Activated T-helper 9 cell treated with anti-CD3 and anti-CD28 coated beads, Interleukin-2, amount 50 U/mL, for 16 hours (primary cell): ENCODE measurements around the gene PTPRT.

ENCODE experiments used
- DNase-seq: peaks from one replicate; pipeline ENCODE4 v3.0.0-alpha.2; 2020; ENCODE audit warnings: low read depth

The PTPRT gene

GRCh38 chr20:43119720-43120119 lies 70.0 kb downstream of the PTPRT start:
- no peak for DNase-seq

- no peak for DNase-seq
Observed at GRCh38 chr20:43102394-43102793, 87.3 kb downstream of the PTPRT start.

GRCh38 chr20:43096931-43097260 lies 92.8 kb downstream of the PTPRT start:
- DNase-seq: no peak

GRCh38 chr20:43096126-43096930 lies 93.4 kb downstream of the PTPRT start:
- no peak for DNase-seq

- DNase-seq: no peak
Observed at GRCh38 chr20:43095034-43095433, 94.7 kb downstream of the PTPRT start.

GRCh38 chr20:43092386-43093088 lies 97.2 kb downstream of the PTPRT start:
- DNase-seq: no peak

- DNase-seq: no peak
Observed at GRCh38 chr20:43068482-43068881, 121.2 kb downstream of the PTPRT start.

GRCh38 chr20:43066125-43066524 lies 123.6 kb downstream of the PTPRT start:
- no peak for DNase-seq

- DNase-seq: no peak
Observed at GRCh38 chr20:43065299-43065698, 124.4 kb downstream of the PTPRT start.

GRCh38 chr20:43058077-43058476 lies 131.6 kb downstream of the PTPRT start:
- DNase-seq: no peak

- DNase-seq: no peak
Observed at GRCh38 chr20:43057317-43057716, 132.4 kb downstream of the PTPRT start.

- DNase-seq: no peak
Observed at GRCh38 chr20:43055181-43055884, 134.4 kb downstream of the PTPRT start.

GRCh38 chr20:43052532-43052931 lies 137.2 kb downstream of the PTPRT start:
- DNase-seq: no peak

- no peak for DNase-seq
Observed at GRCh38 chr20:43046966-43047365, 142.7 kb downstream of the PTPRT start.

- no peak for DNase-seq
Observed at GRCh38 chr20:43043887-43044286, 145.8 kb downstream of the PTPRT start.

GRCh38 chr20:43040427-43040826 lies 149.3 kb downstream of the PTPRT start:
- DNase-seq: no peak

GRCh38 chr20:43037605-43038309 lies 151.9 kb downstream of the PTPRT start:
- no peak for DNase-seq

- DNase-seq: no peak
Observed at GRCh38 chr20:43034981-43035724, 154.6 kb downstream of the PTPRT start.

- DNase-seq: no peak
Observed at GRCh38 chr20:43032459-43032858, 157.2 kb downstream of the PTPRT start.

- DNase-seq: no peak
Observed at GRCh38 chr20:43029176-43029575, 160.5 kb downstream of the PTPRT start.

GRCh38 chr20:43028470-43028869 lies 161.2 kb downstream of the PTPRT start:
- no peak for DNase-seq

GRCh38 chr20:43023836-43024235 lies 165.9 kb downstream of the PTPRT start:
- DNase-seq: no peak
